HL-60 (cell line): ENCODE results near the gene LTV1.

Experiments used
- GABPA ChIP-seq: IDR thresholded peaks from 2 replicates; pipeline ENCODE4 v1.6.1; 2012; ENCODE audit warnings: low read depth
- POLR2AphosphoS5 ChIP-seq: IDR thresholded peaks from 2 replicates; pipeline ENCODE4 v1.6.1; 2012; ENCODE audit warnings: low read depth
- SPI1 ChIP-seq: IDR thresholded peaks from 2 replicates; pipeline ENCODE4 v1.6.1; 2012; ENCODE audit warnings: low read depth, mild to moderate bottlenecking, borderline replicate concordance
- TF ChIP-seq, protein P1 (sequence below): IDR thresholded peaks from one replicate; pipeline ENCODE4 v1.5.1; 2011; ENCODE audit warnings: low read length, control low read depth, inconsistent platforms; ENCODE audit not compliant: insufficient read depth
- TF ChIP-seq, protein P2 (sequence below): IDR thresholded peaks from 2 replicates; pipeline ENCODE4 v1.6.1; 2012; ENCODE audit warnings: low read depth; ENCODE audit not compliant: insufficient replicate concordance

DNA sequence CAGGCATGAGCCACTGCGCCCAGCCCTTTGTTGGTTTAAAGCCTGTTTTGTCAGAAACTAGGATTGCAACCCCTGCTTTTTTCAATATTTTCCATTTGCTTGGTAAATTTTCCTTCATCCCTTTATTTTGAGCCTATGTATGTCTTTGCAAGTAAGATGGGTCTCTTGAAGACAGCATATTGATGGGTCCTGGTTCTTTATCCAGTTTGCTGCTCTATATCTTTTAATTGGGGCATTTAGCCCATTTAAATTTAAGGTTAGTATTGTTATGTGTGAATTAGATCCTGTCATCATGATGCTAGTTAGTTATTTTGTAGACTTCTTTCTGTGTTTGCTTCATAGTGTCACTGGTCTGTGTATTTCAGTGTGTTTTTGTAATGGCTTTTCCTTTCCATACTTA, 67.9 kb downstream of the LTV1 start:
- TF ChIP-seq, protein P1, sequence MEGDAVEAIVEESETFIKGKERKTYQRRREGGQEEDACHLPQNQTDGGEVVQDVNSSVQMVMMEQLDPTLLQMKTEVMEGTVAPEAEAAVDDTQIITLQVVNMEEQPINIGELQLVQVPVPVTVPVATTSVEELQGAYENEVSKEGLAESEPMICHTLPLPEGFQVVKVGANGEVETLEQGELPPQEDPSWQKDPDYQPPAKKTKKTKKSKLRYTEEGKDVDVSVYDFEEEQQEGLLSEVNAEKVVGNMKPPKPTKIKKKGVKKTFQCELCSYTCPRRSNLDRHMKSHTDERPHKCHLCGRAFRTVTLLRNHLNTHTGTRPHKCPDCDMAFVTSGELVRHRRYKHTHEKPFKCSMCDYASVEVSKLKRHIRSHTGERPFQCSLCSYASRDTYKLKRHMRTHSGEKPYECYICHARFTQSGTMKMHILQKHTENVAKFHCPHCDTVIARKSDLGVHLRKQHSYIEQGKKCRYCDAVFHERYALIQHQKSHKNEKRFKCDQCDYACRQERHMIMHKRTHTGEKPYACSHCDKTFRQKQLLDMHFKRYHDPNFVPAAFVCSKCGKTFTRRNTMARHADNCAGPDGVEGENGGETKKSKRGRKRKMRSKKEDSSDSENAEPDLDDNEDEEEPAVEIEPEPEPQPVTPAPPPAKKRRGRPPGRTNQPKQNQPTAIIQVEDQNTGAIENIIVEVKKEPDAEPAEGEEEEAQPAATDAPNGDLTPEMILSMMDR = no peak
- no peak for TF ChIP-seq POLR2AphosphoS5
- TF ChIP-seq, protein P2, sequence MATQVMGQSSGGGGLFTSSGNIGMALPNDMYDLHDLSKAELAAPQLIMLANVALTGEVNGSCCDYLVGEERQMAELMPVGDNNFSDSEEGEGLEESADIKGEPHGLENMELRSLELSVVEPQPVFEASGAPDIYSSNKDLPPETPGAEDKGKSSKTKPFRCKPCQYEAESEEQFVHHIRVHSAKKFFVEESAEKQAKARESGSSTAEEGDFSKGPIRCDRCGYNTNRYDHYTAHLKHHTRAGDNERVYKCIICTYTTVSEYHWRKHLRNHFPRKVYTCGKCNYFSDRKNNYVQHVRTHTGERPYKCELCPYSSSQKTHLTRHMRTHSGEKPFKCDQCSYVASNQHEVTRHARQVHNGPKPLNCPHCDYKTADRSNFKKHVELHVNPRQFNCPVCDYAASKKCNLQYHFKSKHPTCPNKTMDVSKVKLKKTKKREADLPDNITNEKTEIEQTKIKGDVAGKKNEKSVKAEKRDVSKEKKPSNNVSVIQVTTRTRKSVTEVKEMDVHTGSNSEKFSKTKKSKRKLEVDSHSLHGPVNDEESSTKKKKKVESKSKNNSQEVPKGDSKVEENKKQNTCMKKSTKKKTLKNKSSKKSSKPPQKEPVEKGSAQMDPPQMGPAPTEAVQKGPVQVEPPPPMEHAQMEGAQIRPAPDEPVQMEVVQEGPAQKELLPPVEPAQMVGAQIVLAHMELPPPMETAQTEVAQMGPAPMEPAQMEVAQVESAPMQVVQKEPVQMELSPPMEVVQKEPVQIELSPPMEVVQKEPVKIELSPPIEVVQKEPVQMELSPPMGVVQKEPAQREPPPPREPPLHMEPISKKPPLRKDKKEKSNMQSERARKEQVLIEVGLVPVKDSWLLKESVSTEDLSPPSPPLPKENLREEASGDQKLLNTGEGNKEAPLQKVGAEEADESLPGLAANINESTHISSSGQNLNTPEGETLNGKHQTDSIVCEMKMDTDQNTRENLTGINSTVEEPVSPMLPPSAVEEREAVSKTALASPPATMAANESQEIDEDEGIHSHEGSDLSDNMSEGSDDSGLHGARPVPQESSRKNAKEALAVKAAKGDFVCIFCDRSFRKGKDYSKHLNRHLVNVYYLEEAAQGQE = no peak
- no peak for TF ChIP-seq SPI1
- TF ChIP-seq GABPA = no peak
